GM12865 (cell line): ENCODE measurements around the gene VTN.
"Not testable (repeated sequence)": the region's sequence is repeated elsewhere in the genome, so short reads cannot be mapped to it uniquely, and the experiment has no call there.

ENCODE experiments used
- DNase-seq: peaks from one replicate; pipeline ENCODE4 v3.0.0; 2010; ENCODE audit warnings: low read depth
- H3K4me3 ChIP-seq: 2 replicates; pipeline ENCODE4 v1.5.1; 2011; ENCODE audit warnings: mild to moderate bottlenecking, low read depth, low read length, control low read depth
- TF ChIP-seq, protein P1 (sequence below): IDR thresholded peaks from 2 replicates; pipeline ENCODE4 v1.5.1; 2011; ENCODE audit warnings: low read length, control low read depth, low read depth, inconsistent platforms; ENCODE audit not compliant: insufficient read depth; ENCODE audit errors: missing control alignments

The VTN gene

DNA sequence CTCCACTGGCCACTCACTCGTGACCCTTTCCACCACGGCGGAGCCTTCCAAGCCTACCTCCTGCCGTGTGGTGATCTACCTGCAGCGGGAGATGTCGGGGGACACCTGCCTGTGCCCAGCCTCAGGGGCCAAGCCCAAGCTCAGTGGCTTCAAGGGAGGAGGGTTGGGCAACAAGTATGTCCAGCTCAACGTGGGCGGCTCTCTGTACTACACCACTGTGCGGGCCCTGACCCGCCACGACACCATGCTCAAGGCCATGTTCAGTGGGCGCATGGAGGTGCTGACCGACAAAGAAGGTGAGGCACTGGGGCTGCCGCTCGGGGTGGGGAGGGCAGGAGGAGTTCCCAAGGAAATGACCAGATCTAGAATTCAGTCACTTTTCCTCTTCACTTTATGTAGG lies 30.7 kb downstream of the VTN start:
- TF ChIP-seq, protein P1, sequence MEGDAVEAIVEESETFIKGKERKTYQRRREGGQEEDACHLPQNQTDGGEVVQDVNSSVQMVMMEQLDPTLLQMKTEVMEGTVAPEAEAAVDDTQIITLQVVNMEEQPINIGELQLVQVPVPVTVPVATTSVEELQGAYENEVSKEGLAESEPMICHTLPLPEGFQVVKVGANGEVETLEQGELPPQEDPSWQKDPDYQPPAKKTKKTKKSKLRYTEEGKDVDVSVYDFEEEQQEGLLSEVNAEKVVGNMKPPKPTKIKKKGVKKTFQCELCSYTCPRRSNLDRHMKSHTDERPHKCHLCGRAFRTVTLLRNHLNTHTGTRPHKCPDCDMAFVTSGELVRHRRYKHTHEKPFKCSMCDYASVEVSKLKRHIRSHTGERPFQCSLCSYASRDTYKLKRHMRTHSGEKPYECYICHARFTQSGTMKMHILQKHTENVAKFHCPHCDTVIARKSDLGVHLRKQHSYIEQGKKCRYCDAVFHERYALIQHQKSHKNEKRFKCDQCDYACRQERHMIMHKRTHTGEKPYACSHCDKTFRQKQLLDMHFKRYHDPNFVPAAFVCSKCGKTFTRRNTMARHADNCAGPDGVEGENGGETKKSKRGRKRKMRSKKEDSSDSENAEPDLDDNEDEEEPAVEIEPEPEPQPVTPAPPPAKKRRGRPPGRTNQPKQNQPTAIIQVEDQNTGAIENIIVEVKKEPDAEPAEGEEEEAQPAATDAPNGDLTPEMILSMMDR = no peak
- no peak for DNase-seq
- H3K4me3 ChIP-seq = no peak overlapping the region

- not testable (repeated sequence) for H3K4me3 ChIP-seq
These were observed 31.3 kb downstream of the VTN start for GRCh38 chr17:28338769-28339212.

DNA sequence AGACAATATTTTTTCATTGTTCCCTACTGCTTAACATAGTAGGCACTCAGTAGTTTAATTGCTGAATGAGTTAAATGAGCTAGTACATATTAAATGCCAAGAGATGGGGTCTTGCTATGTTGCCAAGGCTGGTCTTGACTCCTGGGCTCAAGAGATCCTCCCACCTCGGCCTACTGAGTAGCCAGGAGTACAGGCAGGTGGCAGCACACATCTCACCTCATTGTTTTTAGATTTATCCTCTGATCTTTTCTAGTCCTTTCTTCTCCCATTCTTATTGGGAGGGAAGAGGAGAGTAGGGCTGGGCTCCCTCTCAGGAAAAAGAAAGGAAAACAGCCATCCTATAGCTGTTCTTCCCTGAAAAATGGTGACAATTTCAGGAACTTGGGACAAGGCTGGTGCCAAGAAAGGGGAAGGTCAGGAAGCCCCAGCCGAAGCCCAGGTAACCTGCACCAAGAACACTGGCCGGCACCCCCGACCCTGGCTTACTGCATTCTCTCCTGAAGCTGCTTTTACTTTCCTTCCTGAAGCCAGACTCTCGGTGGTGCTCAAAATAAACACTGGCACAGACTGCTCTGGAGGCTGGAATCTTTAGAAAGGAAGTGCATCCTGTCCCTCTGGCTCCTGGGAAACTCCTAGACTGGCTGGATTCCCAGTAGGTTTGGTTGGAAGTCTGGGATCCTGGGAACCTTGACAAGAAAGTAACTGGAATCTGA lies 31.9 kb downstream of the VTN start:
- no peak overlapping the region for H3K4me3 ChIP-seq
- TF ChIP-seq, protein P1 = no peak
- no peak for DNase-seq

More at GRCh38 chr17:28338769-28339212, 31.3 kb downstream of the VTN start:
- DNase-seq = not testable (repeated sequence)

DNA sequence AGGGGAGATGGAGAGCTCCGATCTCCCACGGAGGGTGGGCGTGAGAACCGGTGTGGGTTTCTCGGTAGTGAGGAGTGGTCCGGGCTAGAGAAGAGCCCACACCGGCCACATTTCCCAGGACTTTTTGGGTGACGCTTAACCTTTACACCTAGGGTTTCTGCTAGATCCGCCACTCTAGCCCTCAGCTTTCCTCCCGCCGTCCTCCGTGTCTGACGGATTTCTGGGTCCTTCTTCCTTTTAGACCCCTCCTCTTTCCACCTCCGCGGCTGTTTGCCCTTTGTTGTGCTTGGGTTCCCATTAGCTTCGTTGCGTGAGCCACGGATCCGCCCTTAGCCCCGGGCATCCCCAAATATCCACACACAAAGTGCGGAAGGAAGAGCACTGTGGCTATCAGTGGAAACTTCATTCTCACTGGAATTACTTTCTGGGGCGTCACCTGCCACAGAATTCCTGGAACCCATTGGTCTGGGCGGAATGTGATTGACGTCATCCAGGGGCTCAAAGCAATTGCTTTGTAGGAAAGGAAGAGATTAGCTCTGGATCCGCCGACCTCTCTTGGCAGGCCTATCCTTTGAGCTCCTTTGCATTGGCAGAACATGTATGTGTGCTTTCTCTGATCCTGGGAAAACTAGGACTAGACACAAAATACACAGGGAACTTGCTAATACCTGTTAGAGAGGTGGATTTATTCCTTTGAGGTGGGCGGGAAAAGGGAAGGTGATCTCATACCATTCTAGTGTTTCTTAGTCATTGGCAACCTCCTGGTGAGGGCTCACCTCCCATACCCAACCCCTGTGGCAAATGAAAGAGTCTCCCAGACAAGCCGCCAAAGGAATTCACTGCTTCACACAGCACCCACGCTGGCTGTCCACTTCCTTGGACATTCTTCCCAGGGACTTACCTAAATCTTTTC lies 33.9 kb downstream of the VTN start:
- no peak for DNase-seq
- H3K4me3 ChIP-seq = peak overlapping the region; percentile 91
- TF ChIP-seq, protein P1 = no peak

GRCh38 chr17:28335201-28335958 lies 34.7 kb downstream of the VTN start, which contains the start of the genes IFT20 and TNFAIP1:
Gene IFT20 (minus strand): TSS chr17:28335472. CDS start chr17:28331985, 3,487 bp downstream.
Gene TNFAIP1 (plus strand): TSS chr17:28335761. CDS start chr17:28339522, 3,761 bp downstream.
- peak within 1 kb of the TSS; percentile 91 for H3K4me3 ChIP-seq
- DNase-seq = peak; percentile 100
- TF ChIP-seq, protein P1 = no peak

- no peak for DNase-seq
- TF ChIP-seq, protein P1 = no peak
- H3K4me3 ChIP-seq = peak overlapping the region; percentile 79
These were observed 35.4 kb downstream of the VTN start for GRCh38 chr17:28334666-28335200.

DNA sequence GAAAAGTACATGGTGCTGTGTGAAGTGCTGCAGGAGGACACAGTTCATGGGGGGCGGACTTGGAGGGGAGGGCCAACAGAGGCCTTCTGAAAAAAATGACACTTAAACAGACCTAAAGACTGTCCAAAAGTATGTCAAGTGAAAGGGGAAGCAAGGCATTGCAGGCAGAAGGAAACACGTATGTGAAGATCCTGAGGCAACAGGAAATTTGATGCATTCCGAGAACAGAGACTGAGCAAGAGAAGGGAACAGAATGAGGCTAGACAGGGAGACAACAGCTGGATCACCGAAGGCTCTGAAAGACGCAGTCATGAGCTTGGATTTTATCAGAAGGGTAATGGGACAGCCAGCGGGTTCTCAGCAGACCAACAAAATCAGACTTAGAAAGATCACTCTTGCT lies 35.9 kb downstream of the VTN start:
- peak overlapping the region; percentile 79 for H3K4me3 ChIP-seq
- TF ChIP-seq, protein P1 = no peak
- DNase-seq = no peak
